Fibroblast of lung (primary cell): ENCODE data around the gene IMMP1L.

Experiments used
- CTCF ChIP-seq, 2 donors: IDR thresholded peaks in 1 of 2; conservative IDR thresholded peaks in 1 of 2; 1 replicate in 1 of 2; 2 replicates in 1 of 2; pipeline ENCODE4 v1.5.1; 2011 to 2012; ENCODE audit warnings: low read length in 2 of 2, control low read depth in 1 of 2, inconsistent platforms in 1 of 2, low read depth in 1 of 2, mild to moderate bottlenecking in 1 of 2
- EZH2 ChIP-seq: IDR thresholded peaks from 2 replicates; pipeline ENCODE4 v1.5.1; 2012; ENCODE audit warnings: low read length, control low read depth, mild to moderate bottlenecking; ENCODE audit errors: missing control alignments

- no peak for TF ChIP-seq CTCF (conservative IDR thresholded peaks at IDR 0.05 in 1 of 2, IDR thresholded peaks at IDR 0.05 in 1 of 2; ENCODE audit: low read depth in 1 of 2, low read length in 2 of 2)
- TF ChIP-seq EZH2 = no peak
These were observed 33.4 kb upstream of the IMMP1L start for GRCh38 chr11:31542862-31543261.
